HG03442 (cell line): ENCODE data around the gene MAP3K19.
"Not testable (repeated sequence)": the region's sequence is repeated elsewhere in the genome, so short reads cannot be mapped to it uniquely, and the experiment has no call there.

Source experiments
- ATAC-seq: cut with Tn5 transposase; IDR thresholded peaks from one replicate; pipeline ENCODE4 v1.9.1; 2021; ENCODE audit warnings: mild to moderate bottlenecking, moderate library complexity; ENCODE audit not compliant: unreplicated experiment

Gene MAP3K19

DNA sequence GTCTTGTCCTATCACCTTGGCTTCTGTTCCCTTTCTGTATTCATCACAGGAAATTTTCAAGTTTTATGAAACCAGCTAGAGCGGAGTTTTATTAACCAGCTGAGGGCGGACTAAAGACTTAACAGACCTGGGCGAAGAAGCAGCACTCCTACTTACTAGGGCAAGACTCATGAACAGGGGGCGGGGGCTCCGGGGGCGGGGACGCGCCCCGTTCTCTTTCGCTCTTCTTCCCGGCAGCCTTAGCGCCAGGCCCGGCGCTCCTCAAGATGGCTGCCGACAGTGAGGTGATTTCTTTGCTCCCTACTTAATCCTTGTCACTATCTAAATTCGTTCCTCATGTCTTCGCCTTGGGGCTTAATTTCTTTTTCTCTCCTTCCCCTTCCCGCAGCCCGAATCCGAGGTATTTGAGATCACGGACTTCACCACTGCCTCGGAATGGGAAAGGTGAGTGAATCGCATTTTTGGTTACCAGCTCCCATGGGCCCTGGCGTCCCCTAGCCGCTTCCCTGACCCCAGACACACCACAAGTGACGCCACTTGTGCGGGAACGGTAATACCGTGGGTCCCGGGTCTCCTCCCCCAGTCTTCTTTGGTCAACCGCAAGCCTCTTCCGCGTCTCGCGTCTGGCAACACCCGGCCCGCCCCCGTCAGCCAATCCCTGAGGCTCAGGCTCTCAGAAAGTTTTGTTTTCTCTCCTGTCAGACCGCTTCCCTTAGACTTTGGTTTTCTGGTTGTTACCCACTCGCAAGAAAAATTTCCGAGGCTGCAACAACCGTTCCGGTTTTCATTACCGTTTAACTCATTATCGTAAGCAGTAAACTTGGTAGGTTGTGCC lies 5.0 kb upstream of the MAP3K19 start, which contains the start of gene RAB3GAP1:
RAB3GAP1 (plus strand) TSS at position 251 of the 835 bp plus-strand sequence; CDS start at position 267, 16 bp downstream.
- peak; percentile 79 for ATAC-seq

DNA sequence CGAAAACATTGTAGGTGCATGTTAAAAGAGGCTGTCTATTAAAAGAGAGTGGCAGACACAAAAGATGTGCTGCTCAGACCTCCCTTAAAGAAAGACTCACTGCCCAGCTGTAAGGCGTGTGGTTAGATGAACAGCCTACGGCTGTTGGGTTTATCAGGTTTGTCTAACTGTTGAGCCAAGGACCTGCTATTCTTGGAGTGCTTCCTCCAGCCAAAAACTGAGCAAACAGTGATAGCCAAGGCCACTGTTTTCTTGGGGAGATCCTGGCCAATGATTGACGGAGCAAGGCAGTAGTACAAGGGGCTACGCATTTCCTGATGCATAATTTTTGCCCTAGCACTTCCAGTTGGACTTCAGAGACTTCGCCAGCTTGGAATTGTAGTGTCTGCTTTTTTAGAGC lies 3.4 kb upstream of the MAP3K19 start:
- no peak for ATAC-seq

- no peak for ATAC-seq
Observed at GRCh38 chr2:135050132-135050531, 2.9 kb upstream of the MAP3K19 start.

GRCh38 chr2:135048122-135048521 lies 875 bp upstream of the MAP3K19 start:
- ATAC-seq, result no peak

DNA sequence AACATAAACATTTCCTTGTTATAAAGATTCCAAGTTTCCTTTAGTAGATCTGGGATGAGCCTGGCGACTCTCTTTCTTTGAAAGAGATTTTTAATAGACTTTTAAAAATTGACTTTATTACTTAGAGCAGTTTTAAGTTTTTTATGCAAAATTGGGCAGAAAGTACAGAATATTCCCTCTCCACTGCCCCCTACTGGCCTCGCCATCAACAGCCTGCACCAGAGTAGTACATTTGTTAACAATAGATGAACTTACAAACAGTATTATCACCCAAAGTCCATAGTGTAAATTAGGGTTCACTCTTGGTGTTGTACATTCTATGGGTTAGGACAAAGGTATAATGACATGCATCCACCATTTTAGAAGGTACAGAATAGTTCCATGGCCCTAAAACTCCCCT lies 3.9 kb downstream of the MAP3K19 start:
- no peak for ATAC-seq

GRCh38 chr2:135037831-135038230 lies 9.4 kb downstream of the MAP3K19 start:
- ATAC-seq, result no peak

DNA sequence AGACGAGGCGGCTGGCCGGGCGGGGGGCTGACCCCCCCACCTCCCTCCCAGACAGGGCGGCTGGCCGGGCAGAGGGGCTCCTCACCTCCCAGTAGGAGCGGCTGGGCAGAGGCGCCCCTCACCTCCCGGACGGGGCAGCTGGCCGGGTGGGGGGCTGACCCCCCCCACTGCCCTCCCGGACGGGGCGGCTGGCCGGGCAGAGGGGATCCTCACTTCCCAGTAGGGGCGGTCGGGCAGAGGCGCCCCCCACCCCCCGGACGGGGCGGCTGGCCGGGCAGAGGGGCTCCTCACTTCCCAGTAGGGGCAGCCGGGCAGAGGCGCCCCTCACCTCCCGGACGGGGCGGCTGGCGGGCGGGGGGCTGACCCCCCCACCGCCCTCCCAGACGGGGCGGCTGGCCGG lies 14.0 kb downstream of the MAP3K19 start:
- ATAC-seq, result not testable (repeated sequence)

- no peak for ATAC-seq
Observed at GRCh38 chr2:135030826-135031225, 16.4 kb downstream of the MAP3K19 start.

GRCh38 chr2:135029481-135030134 lies 17.6 kb downstream of the MAP3K19 start:
- no peak for ATAC-seq

GRCh38 chr2:135023886-135024485 lies 23.3 kb downstream of the MAP3K19 start:
- no peak for ATAC-seq

DNA sequence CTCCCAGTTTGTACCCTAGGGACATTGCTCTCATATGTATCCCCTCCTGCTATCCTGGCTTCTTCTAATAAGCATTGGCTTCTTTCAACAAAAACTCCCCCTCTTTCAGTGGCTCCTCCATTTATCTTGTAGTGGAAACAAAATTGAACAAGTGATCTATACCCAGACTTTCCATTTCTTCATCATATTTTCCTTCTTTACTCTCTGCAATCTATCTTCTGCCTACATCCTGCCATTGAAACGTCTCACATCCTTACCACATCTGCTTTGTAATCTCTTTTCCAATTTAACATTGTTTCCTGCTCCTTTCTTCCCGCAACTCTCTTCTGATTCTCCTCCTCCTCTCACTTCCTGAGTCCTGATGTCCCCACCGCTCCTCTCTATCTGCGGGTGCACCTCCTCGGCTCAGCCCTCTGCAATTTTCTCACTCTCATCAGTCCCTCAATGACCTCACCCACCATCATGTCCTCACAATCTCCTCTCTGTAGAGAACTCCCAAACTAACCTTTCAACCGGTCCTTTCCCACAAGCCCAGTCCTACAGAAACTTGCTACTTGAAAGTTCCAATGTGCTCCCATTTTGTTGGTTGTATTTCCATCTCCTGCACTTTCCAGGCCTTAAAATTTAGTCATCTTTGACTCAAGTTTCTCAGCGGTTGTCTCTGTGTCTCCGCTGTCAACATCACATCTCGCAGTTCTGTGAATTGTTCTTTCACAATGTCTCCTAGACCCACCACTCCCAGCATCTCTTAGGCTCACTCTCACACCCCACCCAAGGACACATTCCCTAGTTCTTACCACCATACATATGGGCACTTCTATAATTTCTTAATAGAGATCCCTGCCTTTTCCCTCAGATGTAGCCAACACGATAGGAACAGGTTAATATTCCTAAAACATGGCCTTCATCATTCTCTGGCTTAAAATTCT lies 24.0 kb downstream of the MAP3K19 start:
- ATAC-seq, result no peak

DNA sequence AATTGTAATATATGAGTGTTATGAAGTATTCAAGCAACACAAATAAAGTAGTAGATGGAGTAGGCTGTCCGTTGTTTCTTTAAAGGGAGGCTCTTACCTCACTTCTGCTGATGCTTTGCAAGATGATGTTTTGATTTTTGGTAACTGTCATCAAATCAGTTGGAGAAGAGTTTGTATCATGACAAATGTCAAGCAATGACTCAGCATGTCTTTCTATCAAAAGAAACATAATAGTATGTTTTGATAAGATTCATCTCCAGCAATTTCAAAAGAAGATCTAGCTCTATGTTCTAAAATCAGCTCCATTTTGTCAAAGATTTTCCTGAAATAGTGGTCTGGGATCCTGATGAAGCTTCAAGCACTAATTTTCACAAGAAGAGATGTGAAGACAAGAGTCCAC lies 25.6 kb downstream of the MAP3K19 start:
- no peak for ATAC-seq

DNA sequence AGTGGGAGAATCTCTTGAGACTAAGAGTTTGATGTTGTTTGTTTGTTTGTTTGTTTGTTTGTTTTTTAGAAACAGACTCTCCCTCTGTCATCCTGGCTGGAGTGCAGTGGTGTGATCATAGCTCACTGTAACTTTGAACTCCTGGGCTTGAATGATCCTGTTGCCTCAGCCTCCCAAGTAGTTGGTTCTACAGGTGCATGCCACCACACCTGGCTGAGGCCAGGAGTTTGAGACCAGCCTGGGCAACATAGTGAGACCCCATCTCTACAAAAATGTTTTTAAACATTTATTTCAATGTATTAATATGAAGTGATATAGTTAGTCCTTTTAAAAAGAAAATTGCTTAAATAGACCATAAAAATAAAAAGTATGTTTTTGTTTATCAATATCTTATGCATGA lies 35.6 kb downstream of the MAP3K19 start:
- no peak for ATAC-seq

GRCh38 chr2:135010200-135010942 lies 36.9 kb downstream of the MAP3K19 start:
- ATAC-seq, result no peak

DNA sequence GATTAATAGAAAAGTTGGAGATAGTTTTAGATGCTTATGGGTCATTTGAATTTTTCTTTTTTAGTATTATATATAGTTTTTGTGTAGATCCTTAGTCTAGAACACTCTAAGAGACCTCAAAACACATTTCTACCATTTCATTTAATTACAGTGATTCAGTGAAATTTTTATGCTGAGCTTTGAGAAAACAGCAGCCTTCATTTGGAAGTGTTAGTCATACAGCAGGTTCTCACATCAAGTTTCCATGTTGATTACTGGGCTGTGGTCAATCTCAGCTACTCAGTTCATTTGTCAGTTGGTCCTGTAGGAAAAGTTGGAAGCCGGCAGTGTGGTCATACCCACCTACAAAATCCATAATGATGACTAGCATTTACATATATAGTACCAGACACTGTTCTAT lies 37.9 kb downstream of the MAP3K19 start:
- ATAC-seq, result no peak

- ATAC-seq, result no peak
Observed at GRCh38 chr2:135005753-135006152, 41.5 kb downstream of the MAP3K19 start.

GRCh38 chr2:135004005-135004746 lies 43.1 kb downstream of the MAP3K19 start:
- ATAC-seq, result peak; percentile 98

- ATAC-seq, result no peak
Observed at GRCh38 chr2:135002836-135003235, 44.4 kb downstream of the MAP3K19 start.

GRCh38 chr2:134999521-134999920 lies 47.7 kb downstream of the MAP3K19 start:
- ATAC-seq, result no peak
